OCI-LY1 (cell line): ENCODE data around the gene SUCO.

Experiments used
- CTCF ChIP-seq: fragments of 200-600 bp; sonication (generic), shearing (Covaris generic); IDR thresholded peaks from 2 replicates; pipeline ENCODE4 v1.5.1; 2017; ENCODE audit warnings: mild to moderate bottlenecking, antibody characterized with exemption, low read length, moderate library complexity, mixed read lengths
- EZH2 ChIP-seq: fragments of 200-600 bp; sonication (generic), shearing (Covaris generic); IDR thresholded peaks from 2 replicates; pipeline ENCODE4 v1.8.0; 2017; ENCODE audit warnings: borderline replicate concordance, mixed run types, mild to moderate bottlenecking, antibody characterized with exemption, low read length, moderate library complexity, mixed read lengths

- TF ChIP-seq CTCF (no peak), EZH2 (no peak)
Measured at GRCh38 chr1:172658871-172659453, 126.0 kb downstream of the SUCO start, which contains the start of gene FASLG.
